ENCODE measurements around the gene MT1A.

MT1A gene

DNA sequence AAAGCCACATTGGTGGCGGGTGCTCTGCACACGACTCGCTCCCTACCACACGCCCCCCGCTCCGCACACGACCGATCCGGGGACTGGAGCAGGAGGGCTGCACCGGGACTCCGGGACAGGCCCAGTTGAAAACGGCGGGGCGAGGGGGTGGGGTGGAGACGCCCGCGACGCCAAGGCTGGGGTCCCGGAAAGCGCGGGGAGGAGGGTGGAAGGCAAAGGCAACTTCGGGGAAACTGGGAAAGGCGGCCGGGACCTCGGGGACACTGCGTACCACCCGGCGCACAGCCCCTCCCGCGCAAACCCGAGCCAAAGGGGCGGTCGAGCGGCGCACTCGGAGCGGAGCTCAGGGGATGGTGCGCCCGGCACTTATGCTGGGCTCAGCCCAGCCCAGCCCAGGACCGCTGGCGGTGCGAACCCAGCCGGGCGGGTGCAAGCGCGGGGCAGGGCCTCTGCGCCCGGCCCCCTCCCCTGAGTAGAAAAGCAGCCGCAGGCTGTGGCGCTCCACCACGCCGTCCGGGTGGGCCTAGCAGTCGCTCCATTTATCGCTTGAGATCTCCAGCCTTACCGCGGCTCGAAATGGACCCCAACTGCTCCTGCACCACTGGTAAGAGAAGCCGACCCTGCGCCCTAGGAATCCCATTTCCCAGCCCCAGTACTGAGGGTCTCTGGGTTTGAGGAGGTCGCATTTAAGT lies 6.2 kb upstream of the MT1A start, which contains the start of gene MT1M:
TSS of gene MT1M (plus strand) at position 504 of the 692 bp plus-strand sequence. CDS start at position 577, 73 bp downstream.
- no peak for DNase-seq

- DNase-seq, result no peak
Observed at GRCh38 chr16:56632848-56633365, 5.6 kb upstream of the MT1A start.

DNA sequence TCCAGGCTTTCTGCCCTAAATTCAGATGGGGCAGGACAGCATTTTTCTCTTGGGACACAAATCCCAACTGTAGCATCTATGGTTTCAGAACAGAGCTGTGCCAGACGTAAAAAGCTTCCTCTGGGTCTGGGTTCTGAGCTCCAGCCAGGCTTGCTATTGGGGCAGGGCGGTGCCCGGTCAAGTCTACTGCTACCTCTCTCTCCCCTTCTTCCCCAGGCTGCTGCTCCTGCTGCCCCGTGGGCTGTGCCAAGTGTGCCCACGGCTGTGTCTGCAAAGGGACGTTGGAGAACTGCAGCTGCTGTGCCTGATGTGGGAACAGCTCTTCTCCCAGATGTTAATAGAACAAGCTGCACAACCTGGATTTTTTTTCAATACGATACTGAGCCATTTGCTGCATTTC lies 4.9 kb upstream of the MT1A start:
- DNase-seq, result no peak

- DNase-seq, result no peak
Observed at GRCh38 chr16:56634715-56635440, 3.6 kb upstream of the MT1A start.

DNA sequence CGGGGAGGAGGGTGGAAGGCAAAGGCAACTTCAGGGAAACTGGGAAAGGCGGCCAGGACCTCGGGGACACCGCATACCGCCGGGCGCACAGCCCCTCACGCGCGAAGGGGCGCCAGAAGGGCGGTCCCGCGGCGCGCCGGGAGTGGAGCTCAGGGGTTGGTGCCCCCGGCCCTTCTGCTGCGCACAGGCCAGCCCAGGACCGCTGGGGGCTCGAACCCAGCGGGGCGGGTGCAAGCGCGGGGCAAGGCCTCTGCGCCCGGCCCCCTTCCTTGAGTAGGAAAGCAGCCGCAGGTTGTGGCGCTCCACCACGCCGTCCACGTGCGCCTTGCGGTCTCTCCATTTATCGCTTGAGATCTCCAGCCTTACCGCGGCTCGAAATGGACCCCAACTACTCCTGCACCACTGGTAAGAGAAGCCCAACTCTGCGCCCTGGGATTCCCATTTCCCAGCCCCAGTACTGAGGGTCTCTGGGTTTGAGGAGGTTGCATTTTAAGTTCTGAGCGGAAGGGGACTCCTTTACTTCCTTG lies 3.0 kb upstream of the MT1A start:
- DNase-seq, result no peak

DNA sequence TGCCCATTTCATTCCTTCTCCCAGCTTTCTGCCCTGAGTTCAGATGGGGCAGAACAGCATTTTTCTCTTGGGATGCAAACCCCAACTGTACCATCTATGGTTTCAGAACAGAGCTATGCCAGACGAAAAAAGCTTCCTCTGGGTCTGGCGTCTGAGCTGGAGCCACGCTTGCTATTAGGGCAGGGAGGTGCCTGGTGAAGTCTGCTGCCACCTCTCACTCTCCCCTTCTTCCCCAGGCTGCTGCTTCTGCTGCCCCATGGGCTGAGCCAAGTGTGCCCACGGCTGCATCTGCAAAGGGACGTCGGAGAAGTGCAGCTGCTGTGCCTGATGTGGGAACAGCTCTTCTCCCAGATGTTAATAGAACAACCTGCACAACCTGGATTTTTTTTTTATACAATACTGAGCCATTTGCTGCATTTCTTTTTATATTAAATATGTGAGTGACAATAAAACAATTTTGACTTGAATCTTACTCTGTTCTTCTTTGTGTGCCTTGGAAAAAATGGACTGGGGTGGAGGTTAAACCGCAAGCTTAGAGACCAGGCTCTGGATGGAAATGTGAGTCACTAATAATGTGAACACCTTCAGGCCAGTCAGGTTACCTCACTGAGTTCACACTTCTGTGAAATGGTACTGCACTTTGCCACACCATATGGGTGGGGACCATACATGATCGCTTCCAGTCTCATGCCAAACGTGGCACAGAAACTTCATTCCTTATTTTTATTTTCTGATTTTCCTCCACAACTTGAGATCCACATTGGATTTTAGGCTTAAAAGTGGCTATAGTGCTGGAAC lies 1.7 kb upstream of the MT1A start:
- DNase-seq, result no peak

- DNase-seq, result no peak
Observed at GRCh38 chr16:56639045-56639444, 579 bp downstream of the MT1A start.

DNA sequence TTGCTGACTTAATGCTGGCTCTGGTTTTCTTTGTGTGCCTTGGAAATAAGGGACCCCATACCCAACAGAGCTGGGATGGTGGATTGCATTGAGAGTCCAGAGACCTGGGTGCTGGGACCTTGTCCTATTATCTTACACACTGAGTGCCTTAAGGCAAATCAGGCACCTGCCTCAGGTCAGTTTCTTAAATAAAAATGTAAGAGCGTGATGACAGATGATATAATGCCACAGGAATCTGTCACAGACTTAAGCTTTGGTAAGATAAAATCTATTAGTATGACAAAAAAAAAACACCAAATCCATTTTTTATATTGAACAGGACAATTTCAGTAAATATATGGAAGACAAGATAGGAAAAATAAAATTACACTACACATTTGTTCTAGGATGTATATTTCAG lies 1.6 kb downstream of the MT1A start:
- no peak for DNase-seq

DNA sequence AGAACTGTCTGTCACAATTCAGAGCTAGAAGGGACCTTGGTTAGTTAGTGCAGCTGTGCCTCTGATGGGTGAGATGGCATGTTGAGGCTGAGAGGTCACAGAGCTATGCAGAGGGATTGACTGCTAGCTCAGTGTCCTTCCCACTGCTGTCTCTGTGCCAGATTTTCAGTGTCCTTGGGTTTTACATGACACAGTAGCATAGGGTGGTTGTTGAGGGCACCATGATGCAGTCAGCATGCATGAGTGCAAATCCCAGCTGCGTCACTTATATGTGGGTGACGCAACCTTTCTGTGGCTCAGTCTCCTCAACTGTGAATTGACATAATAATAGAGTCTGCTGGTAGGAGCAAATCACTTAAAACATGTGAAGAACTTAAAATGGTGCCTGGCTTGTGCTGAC lies 2.7 kb downstream of the MT1A start:
- no peak for DNase-seq

GRCh38 chr16:56643080-56643778 lies 4.8 kb downstream of the MT1A start:
- DNase-seq, result peak; percentile 61

DNA sequence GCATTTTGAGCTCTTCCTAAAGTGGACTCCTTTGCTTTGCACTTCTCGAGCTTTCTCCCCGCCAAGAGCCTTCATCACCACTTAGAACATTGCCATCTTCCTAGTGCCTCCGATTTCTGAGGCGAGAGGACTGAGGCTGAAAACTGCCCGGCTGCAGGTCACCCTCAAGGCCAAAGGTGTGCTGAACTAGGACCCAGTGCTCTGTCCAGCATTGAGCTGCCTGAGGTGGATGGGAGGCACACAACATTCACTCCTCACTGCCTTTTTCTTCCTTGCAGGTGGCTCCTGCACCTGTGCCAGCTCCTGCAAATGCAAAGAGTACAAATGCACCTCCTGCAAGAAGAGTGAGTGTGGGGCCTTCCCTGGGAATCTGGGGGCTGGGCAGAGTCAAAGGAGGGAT lies 5.4 kb downstream of the MT1A start:
- DNase-seq, result no peak

GRCh38 chr16:56645311-56645710 lies 6.8 kb downstream of the MT1A start:
- no peak for DNase-seq

DNA sequence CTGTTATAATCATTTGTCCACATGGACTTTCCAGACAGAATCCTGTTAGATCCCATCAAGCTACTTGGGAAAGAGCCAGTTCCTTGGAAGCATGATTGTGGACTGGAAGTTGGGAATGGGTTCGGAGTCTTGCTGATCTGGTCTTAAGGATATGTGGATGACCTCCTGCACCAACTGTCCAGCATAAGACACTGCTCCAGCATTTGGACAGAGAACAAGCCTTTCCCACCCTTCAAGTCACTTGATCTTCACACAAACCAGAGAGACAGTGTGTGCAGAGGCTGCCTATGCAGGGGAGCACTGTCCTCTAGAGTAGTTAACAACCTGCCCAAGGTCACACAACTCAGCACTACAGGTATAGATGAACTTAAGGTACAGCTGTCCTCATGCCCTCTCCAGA lies 7.4 kb downstream of the MT1A start:
- DNase-seq, result no peak

DNA sequence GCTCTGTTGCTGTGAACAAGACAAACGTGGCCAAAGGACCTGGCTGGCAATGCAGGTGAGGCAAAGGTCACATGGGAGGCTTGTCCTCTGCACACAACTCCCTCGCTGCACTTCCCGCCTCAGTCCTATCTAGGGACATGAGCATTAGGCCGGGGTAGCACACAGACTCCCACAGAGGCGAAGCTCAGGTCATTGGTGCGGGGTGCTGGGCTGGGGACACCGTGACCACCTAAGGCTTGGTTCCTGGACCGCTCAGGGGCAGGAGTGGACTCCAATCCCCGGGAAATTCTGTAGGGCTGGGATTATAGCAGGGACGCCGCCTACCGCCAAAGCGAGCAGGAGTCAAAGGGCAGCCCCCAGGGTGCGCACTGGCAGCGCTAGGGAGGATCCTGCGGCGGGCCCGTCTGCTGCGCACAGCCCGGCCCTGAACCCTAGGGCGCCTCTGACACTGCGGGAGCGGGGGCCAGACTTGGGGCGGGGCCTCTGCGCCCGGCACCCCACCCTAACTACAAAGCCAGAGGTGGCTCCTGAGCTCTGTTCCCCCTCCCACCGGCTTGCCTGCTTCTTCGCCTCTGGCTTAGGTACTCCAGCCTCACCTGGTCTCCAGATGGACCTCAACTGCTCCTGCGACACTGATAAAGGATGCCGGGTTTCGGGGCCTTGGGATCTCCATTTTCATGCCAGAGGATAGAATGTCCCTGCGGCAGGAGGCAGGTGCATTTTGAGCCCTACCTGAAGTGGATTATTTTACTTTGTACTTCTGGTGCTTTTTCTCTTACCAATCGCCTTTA lies 9.4 kb downstream of the MT1A start:
- DNase-seq, result no peak

- no peak for DNase-seq
Observed at GRCh38 chr16:56649271-56649670, 10.8 kb downstream of the MT1A start.

DNA sequence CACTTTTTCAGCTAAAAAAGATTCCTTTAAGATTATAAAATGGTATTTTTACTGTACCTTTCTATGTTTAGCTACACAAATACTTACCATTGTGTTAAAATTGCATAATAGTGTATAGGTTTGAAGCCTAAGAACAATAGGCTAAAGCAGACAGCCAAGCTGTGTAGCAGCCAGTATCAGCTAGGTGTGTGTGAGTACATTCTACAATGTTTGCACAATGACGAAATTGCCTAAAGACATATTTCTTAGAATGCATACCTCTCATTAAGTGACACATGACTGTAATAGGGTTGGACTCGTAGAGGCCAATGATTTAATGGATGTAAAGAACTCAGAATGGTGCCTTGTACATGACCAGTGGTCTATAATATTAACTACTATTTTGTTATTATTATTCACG lies 11.4 kb downstream of the MT1A start:
- no peak for DNase-seq

DNA sequence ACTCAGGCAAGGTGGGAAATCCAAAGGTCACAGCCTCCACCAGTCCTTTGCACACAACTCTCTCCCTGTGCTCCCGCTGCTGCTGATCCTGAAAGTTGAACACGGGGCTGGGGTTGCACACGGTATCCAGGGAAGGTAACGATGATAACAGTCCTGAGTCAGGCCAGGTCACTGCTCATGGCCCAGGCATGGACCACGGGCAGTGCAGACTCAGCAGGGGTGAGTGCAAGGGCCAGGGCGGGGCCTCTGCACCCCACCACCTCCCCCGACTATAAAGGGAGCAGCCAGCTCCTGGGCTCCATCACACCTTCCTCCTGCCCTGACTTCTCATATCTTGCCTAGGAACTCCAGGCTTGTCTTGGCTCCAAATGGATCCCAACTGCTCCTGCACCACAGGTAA lies 13.1 kb downstream of the MT1A start, which contains the start of gene MT1B:
TSS of gene MT1B (plus strand) at position 301 of the 400 bp plus-strand sequence. CDS start at position 369, 68 bp downstream.
- DNase-seq, result no peak

GRCh38 chr16:56652600-56652999 lies 14.1 kb downstream of the MT1A start:
- no peak for DNase-seq

DNA sequence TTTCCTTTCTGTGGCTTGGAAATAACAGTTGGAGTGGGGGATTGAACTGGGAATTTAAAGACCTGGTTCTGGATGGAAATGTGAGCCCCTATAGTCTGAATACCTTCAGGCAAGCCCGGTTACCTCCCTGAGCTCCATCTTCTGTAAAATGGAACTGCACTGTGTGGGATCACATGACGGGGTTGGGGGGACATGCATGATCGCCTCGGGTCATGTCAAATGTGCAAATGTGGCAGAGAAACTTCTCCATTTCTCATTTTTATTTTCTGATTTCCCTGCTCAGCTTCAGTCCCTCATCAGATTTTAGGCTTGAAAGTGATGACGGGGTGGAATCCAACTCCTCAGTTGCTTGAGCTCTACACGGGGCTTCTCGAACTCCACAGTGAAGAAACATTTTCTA lies 14.8 kb downstream of the MT1A start:
- DNase-seq, result no peak

DNA sequence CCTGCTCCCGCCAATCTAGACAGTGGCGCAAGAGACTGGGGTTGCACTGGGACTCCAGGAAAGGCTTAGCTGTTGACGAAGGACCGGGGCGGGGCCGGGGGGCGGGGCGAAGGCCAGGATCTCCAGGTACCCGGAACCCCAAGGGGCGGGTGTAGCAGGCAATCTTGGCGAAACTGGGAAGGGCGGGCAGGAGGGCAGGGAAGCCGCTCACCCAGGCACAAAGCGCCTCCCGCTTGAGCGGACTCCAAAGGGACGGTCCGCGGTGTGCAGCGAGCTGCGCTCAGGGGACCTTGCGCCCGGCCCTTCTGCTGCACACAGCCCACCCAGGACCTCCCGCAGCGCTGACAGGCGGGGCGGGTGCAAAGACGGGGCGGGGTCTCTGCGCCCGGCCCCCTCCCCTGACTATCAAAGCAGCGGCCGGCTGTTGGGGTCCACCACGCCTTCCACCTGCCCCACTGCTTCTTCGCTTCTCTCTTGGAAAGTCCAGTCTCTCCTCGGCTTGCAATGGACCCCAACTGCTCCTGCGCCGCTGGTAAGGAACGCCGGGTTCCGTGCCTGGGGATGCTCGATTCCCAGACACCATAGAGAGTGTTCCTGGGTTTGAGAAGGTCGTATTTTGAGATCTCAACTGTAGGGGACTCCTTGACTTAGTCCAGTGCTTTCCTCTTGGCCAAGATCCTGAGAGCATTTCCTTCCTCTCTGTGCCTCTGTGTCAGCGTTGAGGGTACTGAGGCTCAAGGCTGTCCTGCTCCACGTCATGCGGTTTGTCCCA lies 19.3 kb downstream of the MT1A start, which contains the start of gene MT1F:
TSS of gene MT1F (plus strand) at position 405 of the 772 bp plus-strand sequence. CDS start at position 505, 100 bp downstream.
- peak; percentile 9 for DNase-seq
